Fibroblast of mammary gland (primary cell): Measurements from ENCODE around the gene SLC22A5.

Experiments
- DNase-seq: peaks from one replicate; pipeline ENCODE4 v3.0.0-alpha.2; 2010; ENCODE audit warnings: low read depth
- H3K4me3 ChIP-seq: 2 replicates; pipeline ENCODE4 v1.5.1; 2011; ENCODE audit warnings: low read depth, mild to moderate bottlenecking, low read length, moderate library complexity; ENCODE audit not compliant: control insufficient read depth
- TF ChIP-seq, protein P1 (sequence below): conservative IDR thresholded peaks from 2 replicates; pipeline ENCODE4 v1.5.1; 2011; ENCODE audit warnings: low read depth, low read length, inconsistent platforms; ENCODE audit not compliant: control insufficient read depth, insufficient read depth

The SLC22A5 gene

DNA sequence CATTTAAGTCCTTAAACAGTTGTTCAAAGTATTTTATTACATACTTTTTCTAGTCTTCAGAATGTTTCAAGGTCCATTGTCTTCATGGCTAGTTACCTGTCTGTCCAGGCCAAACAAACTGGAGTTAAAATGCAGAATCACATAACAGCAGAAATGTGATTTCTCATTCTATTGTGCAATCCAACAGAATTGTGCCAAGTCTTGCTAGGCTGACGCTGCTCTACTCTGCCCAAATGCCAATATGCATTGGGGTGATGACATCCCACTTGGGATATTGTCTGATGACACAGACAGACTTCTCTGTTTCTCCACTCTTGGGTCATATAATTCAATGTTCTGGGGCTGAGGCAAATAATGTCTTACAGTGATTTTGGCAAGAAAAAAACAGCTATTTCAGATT lies 5.2 kb upstream of the SLC22A5 start:
- peak; percentile 95 for DNase-seq
- TF ChIP-seq, protein P1, sequence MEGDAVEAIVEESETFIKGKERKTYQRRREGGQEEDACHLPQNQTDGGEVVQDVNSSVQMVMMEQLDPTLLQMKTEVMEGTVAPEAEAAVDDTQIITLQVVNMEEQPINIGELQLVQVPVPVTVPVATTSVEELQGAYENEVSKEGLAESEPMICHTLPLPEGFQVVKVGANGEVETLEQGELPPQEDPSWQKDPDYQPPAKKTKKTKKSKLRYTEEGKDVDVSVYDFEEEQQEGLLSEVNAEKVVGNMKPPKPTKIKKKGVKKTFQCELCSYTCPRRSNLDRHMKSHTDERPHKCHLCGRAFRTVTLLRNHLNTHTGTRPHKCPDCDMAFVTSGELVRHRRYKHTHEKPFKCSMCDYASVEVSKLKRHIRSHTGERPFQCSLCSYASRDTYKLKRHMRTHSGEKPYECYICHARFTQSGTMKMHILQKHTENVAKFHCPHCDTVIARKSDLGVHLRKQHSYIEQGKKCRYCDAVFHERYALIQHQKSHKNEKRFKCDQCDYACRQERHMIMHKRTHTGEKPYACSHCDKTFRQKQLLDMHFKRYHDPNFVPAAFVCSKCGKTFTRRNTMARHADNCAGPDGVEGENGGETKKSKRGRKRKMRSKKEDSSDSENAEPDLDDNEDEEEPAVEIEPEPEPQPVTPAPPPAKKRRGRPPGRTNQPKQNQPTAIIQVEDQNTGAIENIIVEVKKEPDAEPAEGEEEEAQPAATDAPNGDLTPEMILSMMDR: no peak
- no peak overlapping the region for H3K4me3 ChIP-seq

DNA sequence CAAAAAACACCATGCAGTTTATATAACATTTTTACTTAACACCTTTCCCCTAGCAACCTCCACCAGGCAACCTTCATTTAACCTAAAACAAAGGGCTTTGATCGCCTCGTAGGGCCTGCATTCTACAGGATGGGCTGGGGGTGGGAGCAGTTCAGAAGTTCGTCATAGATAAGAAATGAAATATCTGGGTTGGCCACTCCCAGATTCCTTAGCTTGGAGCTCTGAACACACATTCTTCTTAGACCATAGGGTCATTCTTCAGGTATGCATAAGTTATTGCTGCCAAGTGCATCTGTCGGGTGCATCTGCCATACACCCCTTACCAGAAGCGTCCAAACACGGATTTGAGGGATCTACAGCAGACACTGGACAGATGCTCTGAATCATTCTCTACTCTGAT lies 4.3 kb upstream of the SLC22A5 start:
- no peak overlapping the region for H3K4me3 ChIP-seq
- peak; percentile 57 for DNase-seq
- TF ChIP-seq, protein P1: no peak

DNA sequence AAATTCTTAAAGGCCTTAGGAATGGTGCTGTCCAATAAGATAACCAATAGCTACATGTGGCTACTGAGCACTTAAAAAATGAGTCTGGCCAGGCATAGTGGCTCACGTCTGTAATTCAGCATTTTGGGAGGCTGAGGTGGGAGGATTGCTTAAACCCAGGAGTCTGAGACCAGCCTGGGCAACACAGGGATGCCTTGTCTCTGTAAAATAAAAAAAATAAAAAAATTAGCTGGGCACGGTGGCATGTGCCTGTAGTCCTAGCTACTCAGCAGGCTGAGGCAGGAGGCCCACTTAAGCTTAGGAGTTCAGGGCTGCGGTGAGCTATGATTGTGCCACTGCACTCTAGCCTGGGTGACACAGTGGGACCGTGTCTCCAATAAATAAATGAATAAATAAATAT lies 1.3 kb upstream of the SLC22A5 start:
- DNase-seq: no peak
- TF ChIP-seq, protein P1: no peak
- no peak overlapping the region for H3K4me3 ChIP-seq

DNA sequence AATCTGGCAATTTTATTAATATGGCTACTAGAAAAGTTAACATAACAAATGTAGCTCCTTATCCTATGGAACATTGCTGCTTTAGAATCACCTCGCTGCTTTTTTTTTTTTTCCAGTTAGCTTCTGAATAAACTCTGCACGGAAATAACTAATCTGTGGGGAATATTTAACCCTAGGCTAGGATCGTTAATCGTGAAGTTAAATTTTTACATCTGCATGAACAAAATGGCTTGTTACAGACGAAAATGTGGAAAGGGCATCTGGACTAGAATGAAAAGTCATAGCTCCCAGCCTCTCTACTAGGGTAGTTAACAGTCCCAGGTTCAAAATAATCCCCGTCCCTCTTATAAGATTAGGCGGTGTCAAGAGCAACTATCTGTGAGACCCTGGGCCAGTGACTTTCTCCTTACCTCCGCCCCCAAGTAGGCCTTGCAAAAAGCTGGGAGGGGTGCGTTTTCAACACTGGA lies 470 bp upstream of the SLC22A5 start:
- TF ChIP-seq, protein P1: no peak
- peak overlapping the region; percentile 57 for H3K4me3 ChIP-seq
- no peak for DNase-seq

DNA sequence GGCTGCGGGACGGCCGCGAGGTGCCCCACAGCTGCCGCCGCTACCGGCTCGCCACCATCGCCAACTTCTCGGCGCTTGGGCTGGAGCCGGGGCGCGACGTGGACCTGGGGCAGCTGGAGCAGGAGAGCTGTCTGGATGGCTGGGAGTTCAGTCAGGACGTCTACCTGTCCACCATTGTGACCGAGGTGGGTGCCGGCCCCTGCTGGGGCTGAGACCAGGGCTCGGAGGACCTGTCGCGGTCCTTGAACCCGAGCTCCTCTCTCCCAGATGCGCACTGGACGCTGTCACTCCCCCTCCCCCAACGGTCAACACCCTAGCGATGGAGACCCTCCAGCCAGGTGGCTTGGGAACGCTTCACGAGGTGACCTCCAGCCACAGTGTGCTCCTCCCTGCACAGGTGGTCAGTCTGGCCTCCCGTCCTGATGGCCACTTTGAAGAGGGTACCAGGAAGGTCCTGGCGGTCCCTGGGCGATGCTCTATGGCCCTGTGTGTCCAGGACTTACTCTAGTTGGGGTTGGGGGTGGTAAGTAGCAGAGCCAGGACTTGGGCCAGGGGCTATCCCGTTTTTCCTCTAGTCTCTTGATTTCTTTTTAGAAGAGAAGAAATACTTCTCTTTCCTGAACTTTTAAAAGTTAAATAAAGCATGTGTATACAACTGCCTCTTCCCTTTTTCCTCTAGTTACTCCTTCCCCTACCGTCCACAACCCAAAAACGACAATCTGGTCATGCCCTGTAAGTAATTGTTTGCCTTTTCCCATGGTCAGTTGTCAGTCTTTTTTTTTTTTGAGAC lies 866 bp downstream of the SLC22A5 start:
- TF ChIP-seq, protein P1: no peak
- H3K4me3 ChIP-seq: peak overlapping the region; percentile 57
- no peak for DNase-seq

DNA sequence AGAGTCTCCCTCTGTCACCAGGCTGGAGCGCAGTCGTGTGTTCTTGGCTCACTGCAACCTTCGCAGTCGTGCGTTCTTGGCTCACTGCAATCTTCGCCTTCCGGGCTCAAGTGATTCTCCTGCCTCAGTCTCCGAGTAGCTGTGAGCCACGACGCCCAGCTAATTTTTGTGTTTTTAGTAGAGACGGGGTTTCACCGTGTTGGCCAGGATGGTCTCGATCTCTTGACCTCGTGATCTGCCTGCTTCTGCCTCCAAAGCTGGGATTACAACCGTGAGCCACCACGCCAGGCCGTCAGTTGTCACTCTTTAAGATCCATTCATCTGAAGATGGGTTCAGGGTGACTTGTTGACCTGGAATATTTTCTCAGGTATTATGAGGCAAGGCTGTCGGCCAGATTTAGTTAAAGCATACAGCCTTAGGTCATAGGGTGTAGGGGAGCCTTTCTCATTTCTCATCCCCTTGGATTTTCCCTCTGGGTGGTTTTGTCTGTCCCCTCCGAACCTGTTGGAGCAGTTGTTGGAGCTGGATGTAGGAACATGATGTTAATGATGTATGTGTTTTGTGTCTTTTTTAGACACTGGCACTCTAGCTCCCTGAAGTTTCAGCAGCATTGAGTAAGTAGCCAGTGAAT lies 1.6 kb downstream of the SLC22A5 start:
- TF ChIP-seq, protein P1: no peak
- no peak for DNase-seq
- H3K4me3 ChIP-seq: no peak overlapping the region

DNA sequence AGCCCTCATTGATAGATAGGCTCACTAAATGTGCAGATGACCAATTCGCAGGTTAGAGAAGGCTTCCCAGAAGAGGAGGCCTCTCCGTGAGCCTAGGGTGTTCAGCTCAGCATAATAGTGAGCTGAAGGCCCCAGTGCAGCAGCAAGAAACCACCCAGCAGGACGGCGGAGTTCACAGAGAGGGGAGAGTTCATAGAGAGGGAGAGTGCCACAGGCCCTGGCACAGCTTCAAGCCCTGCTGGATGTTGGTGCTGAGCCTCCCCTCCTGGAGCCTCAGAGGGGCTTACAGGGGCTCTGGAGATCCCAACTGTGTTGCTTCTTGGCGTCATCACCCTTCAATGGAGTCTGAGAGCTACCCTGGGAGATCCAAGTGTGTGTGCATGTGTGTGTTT lies 2.1 kb downstream of the SLC22A5 start:
- TF ChIP-seq, protein P1: no peak
- no peak for DNase-seq
- no peak overlapping the region for H3K4me3 ChIP-seq
